Measurements from ENCODE around the gene CNTNAP2. TPM values are rescaled to one million over a fixed set of nuclear protein-coding genes. Genes with fewer than 3 reads are reported as not detected.
"Not testable (repeated sequence)": the region's sequence is repeated elsewhere in the genome, so short reads cannot be mapped to it uniquely, and the experiment has no call there.

Gene CNTNAP2
- total and polyA plus RNA-seq, 4 experiments from 2014 or later: 0.19 to 0.50 (median 0.20) TPM; not detected in 1

DNA sequence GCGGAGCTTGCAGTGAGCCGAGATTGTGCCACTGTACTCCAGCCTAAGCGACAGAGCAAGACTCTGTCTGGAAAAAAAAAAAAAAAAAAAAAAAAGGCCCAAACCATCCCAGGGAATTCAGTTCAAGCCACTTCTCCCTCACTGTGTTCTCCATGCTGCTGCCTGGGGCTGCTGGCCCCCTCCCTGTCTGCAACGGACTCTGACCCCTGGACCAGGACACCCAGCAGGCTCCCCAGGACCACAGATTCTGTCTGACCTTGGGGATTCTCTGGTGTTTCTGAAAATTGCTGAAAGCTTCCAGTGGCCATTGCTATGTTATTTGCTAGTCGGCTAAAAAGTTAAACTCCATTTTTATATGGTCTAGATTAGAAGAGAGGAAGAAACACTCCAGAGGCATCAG is 2212.3 kb downstream of the CNTNAP2 start:
- Mint-ChIP-seq H3K27me3 (peaks cover 4 to 10% of the 10 kb centered on the region in 2 donors), H3K4me3 (no peak overlapping the region)
- CTCF ChIA-PET (ENCODE audit: partially characterized antibody): no interaction called here

DNA sequence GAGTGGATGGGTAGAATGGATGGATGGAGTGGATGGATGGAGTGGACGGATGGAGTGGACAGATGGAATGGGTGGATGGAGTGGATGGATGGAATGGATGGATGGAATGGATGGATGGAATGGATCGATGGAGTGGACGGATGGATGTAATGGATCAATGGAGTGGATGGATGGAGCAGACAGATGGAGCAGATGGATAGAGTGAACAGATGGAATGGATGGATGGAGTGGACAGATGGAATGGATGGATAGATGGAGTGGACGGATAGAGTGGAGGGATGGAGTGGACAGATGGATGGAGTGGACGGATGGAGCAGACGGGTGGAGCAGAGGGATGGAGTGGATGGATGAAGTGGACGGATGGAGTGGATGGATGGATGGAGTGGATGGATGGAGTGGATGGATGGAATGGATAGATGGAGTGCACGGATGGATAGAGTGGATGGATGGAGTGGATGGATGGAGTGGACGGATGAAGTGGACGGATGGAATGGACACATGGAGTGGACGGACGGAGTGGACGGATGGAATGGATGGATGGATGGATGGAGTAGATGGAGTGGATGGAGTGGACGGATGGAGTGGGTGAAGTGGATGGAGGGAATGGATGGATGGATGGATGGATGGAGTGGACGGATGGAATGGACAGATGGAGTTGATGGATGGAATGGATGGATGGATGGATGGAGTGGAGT is 2213.7 kb downstream of the CNTNAP2 start:
- peaks cover 0 to 9% (median 3%) of the 10 kb centered on the region in 4 donors for H3K4me1 Mint-ChIP-seq
- Histone ChIP-seq H3K4me1 (ENCODE audit: insufficient read depth, low read length) (no peaks in the 10 kb centered on the region), H3K4me3 (ENCODE audit: low read length in 2 of 2) (no peak overlapping the region), H3K9me3 (ENCODE audit: control insufficient read depth in 1 of 2, low read length in 2 of 2) (no peaks in the 10 kb centered on the region), H3K27ac (ENCODE audit: low read depth, low read length) (no peak overlapping the region), H3K36me3 (ENCODE audit: insufficient read depth, low read length) (no peaks in the 10 kb centered on the region), H3K27me3 (ENCODE audit: insufficient read depth, low read length) (no peaks in the 10 kb centered on the region)
- H3K9me3 Mint-ChIP-seq: peaks cover 0 to 11% (median 3%) of the 10 kb centered on the region in 8 donors
- DNase-seq: no peak
- H3K36me3 Mint-ChIP-seq: peaks cover 0 to 12% of the 10 kb centered on the region in 2 donors
- POLR2A ChIA-PET (ENCODE audit: partially characterized antibody): no interaction called here
- H3K27ac Mint-ChIP-seq: no peak overlapping the region
- CTCF ChIA-PET (ENCODE audit: partially characterized antibody): no interaction called here
- H3K27me3 Mint-ChIP-seq: peaks cover 10 to 14% of the 10 kb centered on the region in 2 donors
- intact Hi-C loops (cut with micrococcal nuclease): no loop called here
- no peak overlapping the region for H3K4me3 Mint-ChIP-seq

More for the DNA sequence above, 2212.3 kb downstream of the CNTNAP2 start:
- H3K27me3 ChIP-seq (ENCODE audit: insufficient read depth, low read length): no peaks in the 10 kb centered on the region
- POLR2A ChIA-PET (ENCODE audit: partially characterized antibody): no interaction called here
- peaks cover 0 to 9% (median 2%) of the 10 kb centered on the region in 4 donors for H3K4me1 Mint-ChIP-seq
- H3K27ac ChIP-seq (ENCODE audit: low read depth, low read length): no peak overlapping the region
- no peaks in the 10 kb centered on the region for H3K4me1 ChIP-seq (ENCODE audit: insufficient read depth, low read length)
- H3K9me3 ChIP-seq (ENCODE audit: control insufficient read depth in 1 of 2, low read length in 2 of 2): no peaks in the 10 kb centered on the region
- no peaks in the 10 kb centered on the region for H3K36me3 ChIP-seq (ENCODE audit: insufficient read depth, low read length)
- peaks cover 0 to 11% (median 3%) of the 10 kb centered on the region in 8 donors for H3K9me3 Mint-ChIP-seq
- intact Hi-C loops (cut with micrococcal nuclease): no loop called here
- DNase-seq: no peak
- H3K36me3 Mint-ChIP-seq: peaks cover 0 to 12% of the 10 kb centered on the region in 2 donors
- no peak overlapping the region for H3K27ac Mint-ChIP-seq
- H3K4me3 ChIP-seq (ENCODE audit: low read length in 2 of 2): no peak overlapping the region

DNA sequence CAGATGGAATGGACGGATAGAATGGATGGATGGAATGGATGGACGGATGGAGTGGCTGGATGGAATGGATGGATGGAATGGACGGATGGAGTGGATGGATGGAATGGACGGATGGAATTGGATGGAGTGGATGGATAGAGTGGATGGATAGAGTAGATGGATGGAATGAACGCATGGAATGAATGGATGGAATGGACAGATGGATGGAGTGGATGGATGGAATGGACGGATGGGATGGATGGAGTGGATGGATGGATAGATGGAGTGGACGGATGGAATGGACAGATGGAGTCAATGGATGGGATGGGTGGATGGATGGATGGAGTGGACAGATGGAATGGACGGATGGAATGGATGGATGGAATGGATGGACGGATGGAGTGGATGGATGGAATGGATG is 2214.2 kb downstream of the CNTNAP2 start:
- ChIA-PET CTCF (ENCODE audit: partially characterized antibody) (no interaction called here), POLR2A (ENCODE audit: partially characterized antibody) (no interaction called here)
- Histone ChIP-seq H3K36me3 (ENCODE audit: insufficient read depth, low read length) (no peaks in the 10 kb centered on the region), H3K9me3 (ENCODE audit: control insufficient read depth in 1 of 2, low read length in 2 of 2) (no peaks in the 10 kb centered on the region), H3K27me3 (ENCODE audit: insufficient read depth, low read length) (no peaks in the 10 kb centered on the region), H3K27ac (ENCODE audit: low read depth, low read length) (no peak overlapping the region), H3K4me1 (ENCODE audit: insufficient read depth, low read length) (no peaks in the 10 kb centered on the region), H3K4me3 (ENCODE audit: low read length in 2 of 2) (no peak overlapping the region)
- Mint-ChIP-seq H3K36me3 (peaks cover 0 to 12% of the 10 kb centered on the region in 2 donors), H3K9me3 (peaks cover 0 to 11% (median 3%) of the 10 kb centered on the region in 8 donors), H3K4me3 (no peak overlapping the region), H3K4me1 (peaks cover 0 to 9% (median 3%) of the 10 kb centered on the region in 4 donors), H3K27me3 (peaks cover 13 to 14% of the 10 kb centered on the region in 2 donors), H3K27ac (peak overlapping the region in 2 of 7 donors; percentile 32 to 46)
- intact Hi-C loops (cut with micrococcal nuclease): no loop called here
- no peak for DNase-seq

DNA sequence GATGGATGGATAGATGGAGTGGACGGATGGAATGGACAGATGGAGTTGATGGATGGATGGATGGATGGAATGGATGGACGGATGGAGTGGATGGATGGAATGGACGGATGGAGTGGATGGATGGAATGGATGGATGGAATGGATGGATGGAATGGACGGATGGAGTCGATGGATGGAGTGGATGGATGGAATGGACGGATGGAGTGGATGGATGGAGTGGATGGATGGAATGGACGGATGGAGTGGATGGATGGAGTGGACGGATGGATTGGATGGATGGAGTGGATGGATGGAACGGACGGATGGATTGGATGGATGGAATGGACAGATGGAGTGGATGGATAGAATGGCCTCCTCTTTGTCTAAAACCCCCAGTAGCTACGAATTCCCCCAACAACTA is 2214.9 kb downstream of the CNTNAP2 start:
- H3K27ac ChIP-seq (ENCODE audit: low read depth, low read length); DNase-seq; H3K4me3 ChIP-seq (ENCODE audit: low read length in 2 of 2); H3K27me3 ChIP-seq (ENCODE audit: insufficient read depth, low read length); intact Hi-C loops (cut with micrococcal nuclease); H3K4me3 Mint-ChIP-seq; H3K4me1 Mint-ChIP-seq; H3K36me3 ChIP-seq (ENCODE audit: insufficient read depth, low read length); H3K4me1 ChIP-seq (ENCODE audit: insufficient read depth, low read length); H3K27ac Mint-ChIP-seq; POLR2A ChIA-PET (ENCODE audit: partially characterized antibody); H3K9me3 ChIP-seq (ENCODE audit: control insufficient read depth in 1 of 2, low read length in 2 of 2): not testable (repeated sequence)
- Mint-ChIP-seq H3K9me3 (peaks cover 0 to 11% (median 3%) of the 10 kb centered on the region in 8 donors), H3K36me3 (peaks cover 0 to 12% of the 10 kb centered on the region in 2 donors), H3K27me3 (peaks cover 11 to 12% of the 10 kb centered on the region in 2 donors)
- CTCF ChIA-PET (ENCODE audit: partially characterized antibody): interaction anchor here (0.8 kb wide), 1 partner anchor 89 kb away, joined by 3 read pairs; no protein-coding TSS in a partner anchor

DNA sequence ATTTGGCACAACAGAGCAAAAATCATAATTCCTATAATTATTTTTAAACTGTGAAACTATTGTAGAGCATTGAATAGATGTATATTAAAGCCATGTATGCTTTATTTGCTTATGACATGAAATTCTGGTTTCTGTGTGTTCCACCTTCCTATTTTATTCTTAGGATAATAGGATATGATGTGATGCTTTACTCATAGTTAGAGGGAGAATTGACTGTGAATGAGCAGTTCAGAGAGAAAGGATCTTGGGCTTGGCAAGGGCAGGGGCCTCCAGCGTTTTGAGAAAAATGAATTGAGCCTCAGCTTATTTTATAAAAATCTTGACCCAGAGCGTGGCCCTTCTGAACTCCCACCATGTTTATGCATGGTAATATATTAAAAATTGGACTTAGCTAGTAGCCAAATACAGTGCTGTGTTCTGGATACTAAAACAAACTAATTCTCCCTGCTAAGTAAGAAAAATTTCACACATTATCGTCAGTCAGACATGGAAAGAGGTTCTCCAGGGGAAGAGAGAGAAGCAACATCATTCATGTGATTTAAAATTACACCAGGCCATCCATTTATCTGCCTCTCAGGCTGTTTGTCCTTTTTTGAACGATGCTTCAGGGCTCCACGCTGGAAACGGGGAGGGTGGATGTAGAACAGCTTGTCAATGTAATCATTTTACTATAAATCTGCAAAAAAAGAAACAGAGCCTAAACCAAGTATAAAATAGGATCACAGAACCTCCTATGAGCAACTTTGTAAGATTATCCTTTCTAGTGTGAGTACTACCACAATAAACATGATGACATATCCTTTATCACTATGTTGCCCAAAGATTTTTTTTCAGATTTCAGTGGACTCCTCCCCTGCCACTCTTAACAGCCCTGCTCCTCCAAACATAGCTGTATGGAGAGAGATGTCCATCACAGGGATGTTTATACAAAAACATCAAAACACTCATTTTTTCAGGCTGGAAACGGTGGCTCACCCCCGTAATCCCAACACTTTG is 2215.9 kb downstream of the CNTNAP2 start:
- H3K4me1 ChIP-seq (ENCODE audit: insufficient read depth, low read length): no peaks in the 10 kb centered on the region
- ChIA-PET CTCF (ENCODE audit: partially characterized antibody) (interaction anchor here (0.8 kb wide), 1 partner anchor 90 kb away, joined by 3 read pairs; no protein-coding TSS in a partner anchor), POLR2A (ENCODE audit: partially characterized antibody) (no interaction called here)
- DNase-seq: no peak
- no peaks in the 10 kb centered on the region for H3K27me3 ChIP-seq (ENCODE audit: insufficient read depth, low read length)
- Mint-ChIP-seq H3K27me3 (peaks cover 10 to 16% of the 10 kb centered on the region in 2 donors), H3K27ac (no peak overlapping the region), H3K4me1 (peaks cover 0 to 9% (median 3%) of the 10 kb centered on the region in 4 donors), H3K36me3 (peaks cover 0 to 12% of the 10 kb centered on the region in 2 donors), H3K4me3 (no peak overlapping the region), H3K9me3 (peaks cover 0 to 11% (median 3%) of the 10 kb centered on the region in 8 donors)
- intact Hi-C loops (cut with micrococcal nuclease): no loop called here
- H3K27ac ChIP-seq (ENCODE audit: low read depth, low read length): no peak overlapping the region
- no peaks in the 10 kb centered on the region for H3K9me3 ChIP-seq (ENCODE audit: control insufficient read depth in 1 of 2, low read length in 2 of 2)
- no peak overlapping the region for H3K4me3 ChIP-seq (ENCODE audit: low read length in 2 of 2)
- H3K36me3 ChIP-seq (ENCODE audit: insufficient read depth, low read length): no peaks in the 10 kb centered on the region

DNA sequence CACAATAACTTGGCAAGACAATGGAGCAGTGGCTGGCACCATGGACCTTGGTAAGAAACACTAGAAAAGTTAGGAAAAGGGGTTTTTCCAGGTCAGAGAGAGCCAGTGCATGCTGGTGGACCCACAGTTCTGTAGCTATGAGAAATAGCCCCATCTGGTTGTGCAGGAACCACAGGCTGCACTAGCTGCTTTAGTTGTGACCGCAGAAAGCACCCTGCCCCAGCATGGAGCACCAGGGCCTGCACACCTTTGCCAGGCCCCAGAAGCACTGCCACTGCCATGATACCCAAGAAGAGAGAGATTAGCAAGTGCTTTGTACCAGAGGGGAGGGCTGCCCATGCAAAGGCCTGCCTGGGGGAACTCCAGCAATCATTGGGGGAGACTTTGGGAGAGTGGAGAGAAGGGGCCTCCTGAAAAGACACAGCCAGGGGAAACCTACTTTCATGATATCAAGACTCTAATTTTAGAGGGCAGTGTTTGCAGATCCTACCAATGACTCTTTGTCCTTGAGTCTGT is 2217.9 kb downstream of the CNTNAP2 start:
- no peak overlapping the region for H3K27ac ChIP-seq (ENCODE audit: low read depth, low read length)
- Mint-ChIP-seq H3K4me3 (no peak overlapping the region), H3K9me3 (peaks cover 0 to 11% (median 3%) of the 10 kb centered on the region in 8 donors), H3K27ac (no peak overlapping the region), H3K27me3 (peaks cover 22 to 23% of the 10 kb centered on the region in 2 donors), H3K4me1 (peaks cover 11 to 14% (median 11%) of the 10 kb centered on the region in 4 donors), H3K36me3 (peaks cover 0 to 12% of the 10 kb centered on the region in 2 donors)
- no peaks in the 10 kb centered on the region for H3K36me3 ChIP-seq (ENCODE audit: insufficient read depth, low read length)
- intact Hi-C loops (cut with micrococcal nuclease): no loop called here
- no peaks in the 10 kb centered on the region for H3K9me3 ChIP-seq (ENCODE audit: control insufficient read depth in 1 of 2, low read length in 2 of 2)
- DNase-seq: no peak
- ChIA-PET POLR2A (ENCODE audit: partially characterized antibody) (no interaction called here), CTCF (ENCODE audit: partially characterized antibody) (no interaction called here)
- H3K27me3 ChIP-seq (ENCODE audit: insufficient read depth, low read length): peaks cover 6% of the 10 kb centered on the region
- no peak overlapping the region for H3K4me3 ChIP-seq (ENCODE audit: low read length in 2 of 2)
- H3K4me1 ChIP-seq (ENCODE audit: insufficient read depth, low read length): peaks cover 5% of the 10 kb centered on the region
